Prostate gland (tissue), 2 donors: ENCODE data around the gene MSS51.
A peak's percentile ranks its signal among the peaks of the same experiment; 100 is the strongest.

ENCODE experiments used
- CTCF ChIP-seq, 4 experiments: fragments of 200-600 bp in 2 of 4; fragments of 450-650 bp in 2 of 4; sonication (generic) in 2 of 4; IDR thresholded peaks; 1 replicate in 3 of 4; 2 replicates in 1 of 4; pipeline ENCODE4 v1.5.1; 2016 to 2019; ENCODE audit warnings: antibody characterized with exemption in 4 of 4, mild to moderate bottlenecking in 2 of 4, moderate library complexity in 2 of 4
- POLR2A ChIP-seq: fragments of 450-650 bp; IDR thresholded peaks from one replicate; pipeline ENCODE4 v1.6.1; 2016; ENCODE audit warnings: antibody characterized with exemption, mild to moderate bottlenecking
- POLR2AphosphoS5 ChIP-seq: sonication (generic); formaldehyde crosslinking; IDR thresholded peaks from one replicate; pipeline ENCODE4 v1.6.1; 2017; ENCODE audit warnings: antibody characterized with exemption

GRCh38 chr10:73413528-73414229 lies 19.7 kb downstream of the MSS51 start, which contains the start of gene ANXA7:
- TF ChIP-seq CTCF (IDR thresholded peaks at IDR 0.05), result peak in 3 of 4 experiments; percentile 10 to 47 (median 38)
- peak; percentile 89 for TF ChIP-seq POLR2AphosphoS5
- TF ChIP-seq POLR2A, result peak; percentile 72
